Skin of body (tissue), 2 donors: ENCODE results near the gene BICRA. TPM values are rescaled to one million over a fixed set of nuclear protein-coding genes. Genes with fewer than 3 reads are reported as not detected.
"Not testable (repeated sequence)": the region's sequence is repeated elsewhere in the genome, so short reads cannot be mapped to it uniquely, and the experiment has no call there.

ENCODE experiments used
- DNase-seq: peaks from one replicate; lab custom pipeline; 2025; lab: John Stamatoyannopoulos, UW
- total RNA-seq: library from RNA; depleted of rRNA; stranded (reverse); fragments of >200 nt; gene quantifications from one replicate; pipeline ENCODE4 v1.2.3, GENCODE V29; 2014

The BICRA gene
- total RNA-seq, 1 donor from 2014 or later, result 3.9 TPM

DNA sequence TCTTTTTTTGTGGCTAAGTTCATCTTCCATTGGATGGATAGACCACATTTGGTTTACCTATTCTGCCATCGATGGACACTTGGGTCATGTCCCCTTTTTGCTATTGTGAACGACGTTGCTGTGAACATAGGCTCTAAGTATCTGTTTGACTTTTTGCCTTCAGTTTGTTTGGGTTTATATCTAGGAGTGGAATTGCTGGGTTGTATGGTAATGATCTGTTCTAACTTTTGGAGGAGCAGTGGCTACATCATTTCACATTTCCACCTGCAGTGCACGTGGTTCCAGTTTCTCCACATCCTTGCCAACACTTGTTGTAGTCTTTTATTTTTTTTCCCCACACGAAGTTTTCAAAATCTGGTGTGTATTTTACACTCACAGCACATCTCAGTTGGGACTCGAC, 21.7 kb downstream of the BICRA start:
- no peak for DNase-seq

DNA sequence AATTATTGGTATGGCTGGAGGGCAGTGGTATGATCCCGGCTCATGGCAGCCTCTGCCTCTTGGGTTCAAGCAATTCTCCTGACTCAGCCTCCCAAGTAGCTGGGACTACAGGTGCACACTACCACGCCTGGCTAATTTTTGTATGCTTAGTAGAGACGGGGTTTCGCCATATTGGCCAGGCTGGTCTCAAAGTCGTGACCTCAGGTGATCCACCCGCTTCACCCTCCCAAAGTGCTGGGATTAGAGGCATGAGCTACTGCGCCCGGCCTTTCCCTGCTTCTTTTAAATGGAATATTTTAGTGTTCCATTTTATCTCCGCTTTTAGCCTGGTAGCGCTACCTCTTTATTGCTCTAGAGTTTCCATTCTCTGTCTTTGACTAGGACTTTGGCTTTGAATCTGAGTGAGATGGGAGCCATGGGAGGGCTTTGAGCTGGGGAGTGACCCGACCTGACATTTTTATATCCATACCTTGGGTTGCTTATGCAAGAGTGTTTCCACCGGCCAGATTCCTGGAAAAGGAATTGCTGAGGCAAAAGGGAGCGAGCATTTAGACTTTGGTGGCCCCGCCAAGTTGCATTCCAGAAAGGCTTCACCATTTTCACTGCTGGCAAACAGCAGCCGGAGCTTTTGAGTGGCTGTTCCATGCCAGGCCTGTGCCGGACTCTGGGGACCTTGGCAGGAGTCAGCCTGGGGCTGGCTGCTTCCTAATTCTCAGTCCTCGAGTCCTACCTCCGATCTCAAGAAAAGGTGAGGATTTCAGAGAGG, 22.9 kb downstream of the BICRA start:
- no peak for DNase-seq

DNA sequence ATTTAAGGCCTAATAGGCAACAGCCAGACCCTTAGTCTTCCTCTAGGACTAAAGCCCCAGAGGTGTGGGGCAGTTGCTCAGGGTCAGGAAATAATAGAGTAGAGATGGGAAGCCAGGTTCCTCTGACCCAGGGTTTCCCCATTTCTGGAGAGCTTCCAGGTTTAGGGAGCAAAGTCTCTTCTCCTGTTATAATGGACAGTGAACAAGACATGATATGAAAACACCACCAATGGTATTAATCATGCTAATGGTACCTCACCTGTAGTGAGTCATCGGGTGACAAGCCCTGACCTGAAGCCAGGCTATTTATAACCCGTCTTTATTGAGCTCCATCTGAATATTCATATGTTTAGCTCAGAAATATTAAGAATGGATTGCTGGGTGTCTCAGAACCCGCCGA, 24.6 kb downstream of the BICRA start:
- DNase-seq, result no peak

DNA sequence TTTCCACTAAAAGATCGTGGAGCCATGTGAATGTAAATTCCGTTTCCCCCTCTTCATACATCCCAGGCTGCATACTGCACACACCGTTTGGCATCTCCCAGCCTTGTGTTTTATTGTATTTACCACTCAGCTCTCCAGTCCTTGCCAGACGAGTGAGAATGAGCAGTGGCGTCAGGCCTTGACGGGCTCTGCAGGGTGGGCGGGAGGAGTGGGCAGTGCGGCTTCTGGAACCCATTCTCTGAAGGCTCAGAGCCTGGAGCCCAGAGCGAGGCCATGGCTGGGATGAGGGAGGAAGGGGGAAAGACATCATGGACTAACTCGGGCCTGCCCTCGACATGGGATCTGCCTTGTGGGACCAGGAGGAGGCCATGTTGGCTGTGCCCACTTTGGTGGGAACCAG, 25.1 kb downstream of the BICRA start:
- DNase-seq, result no peak

DNA sequence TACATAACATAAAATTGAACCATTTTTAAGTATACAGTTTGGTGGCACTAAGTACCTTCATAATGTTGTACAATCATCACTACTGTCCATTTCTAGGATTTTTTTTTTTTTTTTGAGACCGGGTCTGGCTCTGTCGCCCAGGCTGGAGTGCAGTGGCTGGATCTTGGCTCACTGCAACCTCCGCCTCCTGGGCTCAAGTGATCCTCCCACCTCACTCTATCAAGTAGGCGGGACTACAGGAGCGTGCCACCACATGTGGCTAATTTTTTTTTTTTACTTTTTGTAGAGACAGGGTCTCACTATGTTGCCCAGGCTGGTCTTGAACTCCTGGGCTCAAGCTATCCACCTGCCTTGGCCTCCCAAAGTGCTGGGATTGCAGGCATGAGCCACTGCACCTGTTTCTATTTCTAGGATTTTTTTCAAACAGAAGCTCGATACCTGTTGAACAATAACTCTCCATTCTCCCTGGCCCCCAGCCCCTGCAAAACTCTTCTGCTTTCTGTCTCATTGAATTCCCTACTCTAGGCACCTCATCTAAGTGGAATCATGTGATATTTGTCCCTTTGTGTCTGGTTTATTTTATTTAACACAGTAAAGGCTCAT, 26.3 kb downstream of the BICRA start:
- DNase-seq, result not testable (repeated sequence)

DNA sequence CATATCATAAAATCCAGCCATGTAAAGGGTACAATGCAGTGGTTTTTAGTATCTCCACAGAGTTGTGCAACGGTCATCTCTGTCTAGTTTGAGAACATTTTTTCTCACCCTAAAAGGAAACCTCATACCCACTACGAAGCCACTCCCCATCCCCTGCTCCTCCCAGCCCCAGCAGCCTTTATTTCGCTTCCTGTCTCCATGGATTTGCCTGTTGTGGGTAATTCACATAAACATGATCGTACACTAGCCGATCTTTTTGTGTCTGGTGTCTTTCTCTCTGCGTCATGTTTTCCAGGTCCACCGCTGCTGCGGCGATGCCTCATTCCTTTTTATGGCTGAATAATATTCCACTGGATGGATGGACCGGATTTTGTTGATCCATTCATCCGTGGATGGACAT, 28.6 kb downstream of the BICRA start:
- no peak for DNase-seq

DNA sequence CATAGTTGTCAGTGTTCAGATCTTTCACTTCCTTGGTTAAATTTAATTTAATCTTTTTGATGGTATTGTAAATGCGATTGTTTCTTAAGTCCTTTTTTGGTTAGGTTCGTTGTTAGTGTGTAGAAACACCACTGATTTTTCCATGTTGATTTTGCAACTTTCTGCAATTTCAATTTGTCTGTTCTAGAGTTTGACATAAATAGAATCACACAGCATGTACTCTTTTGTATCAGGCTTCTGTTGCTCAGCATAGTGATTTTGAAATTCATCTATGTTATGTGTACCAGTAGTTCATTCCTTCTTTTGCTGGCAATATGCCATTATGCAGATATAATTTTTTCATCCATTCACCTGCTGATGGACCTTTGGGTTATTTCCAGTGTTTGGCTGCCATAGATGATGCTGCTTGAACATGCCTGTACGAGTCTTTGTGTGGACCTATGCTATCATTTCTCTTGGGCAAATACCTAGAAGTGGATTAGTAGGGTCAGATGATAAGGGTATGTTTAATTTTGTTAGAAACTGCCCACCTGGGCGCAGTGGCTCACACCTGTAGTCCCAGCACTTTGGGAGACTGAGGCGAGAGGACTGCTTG, 33.1 kb downstream of the BICRA start:
- no peak for DNase-seq

DNA sequence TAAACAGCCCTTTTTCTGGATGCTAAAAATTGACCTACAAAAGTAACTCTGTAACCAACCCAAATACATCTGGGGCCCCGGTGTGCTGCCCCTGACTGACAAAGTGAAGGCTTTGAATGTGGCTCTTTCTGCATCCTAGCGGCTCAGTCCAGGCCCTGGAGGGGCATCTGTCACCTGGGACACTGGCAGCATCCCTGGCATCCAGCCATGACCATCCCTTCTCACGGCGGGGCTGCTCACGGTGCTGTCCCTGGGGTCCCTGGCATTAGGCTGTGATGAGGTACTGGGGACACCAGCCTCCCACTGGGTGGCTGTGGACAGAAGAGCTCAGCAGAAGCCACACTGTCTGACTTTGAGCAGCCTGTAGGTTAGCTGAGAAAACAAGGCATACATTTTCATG, 34.3 kb downstream of the BICRA start:
- no peak for DNase-seq

DNA sequence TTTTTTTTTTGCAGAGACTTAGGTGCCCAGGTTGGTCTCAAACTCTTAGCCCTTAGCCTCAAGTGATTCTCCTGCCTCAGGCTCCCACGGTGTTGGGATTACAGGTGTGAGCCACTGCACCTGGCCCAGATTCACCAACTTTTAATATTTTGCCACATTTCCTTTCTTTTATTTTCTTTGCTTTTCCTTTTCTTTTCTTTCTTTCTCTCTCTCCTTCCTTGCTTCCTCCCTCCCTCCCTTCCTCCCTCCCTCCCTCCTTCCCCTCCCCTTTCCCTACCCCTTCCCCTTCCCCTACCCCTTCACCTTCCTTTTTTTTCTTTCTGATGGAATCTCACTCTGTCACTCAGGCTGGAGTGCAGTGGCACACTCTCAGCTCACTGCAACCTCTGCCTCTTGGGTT, 35.3 kb downstream of the BICRA start:
- no peak for DNase-seq

DNA sequence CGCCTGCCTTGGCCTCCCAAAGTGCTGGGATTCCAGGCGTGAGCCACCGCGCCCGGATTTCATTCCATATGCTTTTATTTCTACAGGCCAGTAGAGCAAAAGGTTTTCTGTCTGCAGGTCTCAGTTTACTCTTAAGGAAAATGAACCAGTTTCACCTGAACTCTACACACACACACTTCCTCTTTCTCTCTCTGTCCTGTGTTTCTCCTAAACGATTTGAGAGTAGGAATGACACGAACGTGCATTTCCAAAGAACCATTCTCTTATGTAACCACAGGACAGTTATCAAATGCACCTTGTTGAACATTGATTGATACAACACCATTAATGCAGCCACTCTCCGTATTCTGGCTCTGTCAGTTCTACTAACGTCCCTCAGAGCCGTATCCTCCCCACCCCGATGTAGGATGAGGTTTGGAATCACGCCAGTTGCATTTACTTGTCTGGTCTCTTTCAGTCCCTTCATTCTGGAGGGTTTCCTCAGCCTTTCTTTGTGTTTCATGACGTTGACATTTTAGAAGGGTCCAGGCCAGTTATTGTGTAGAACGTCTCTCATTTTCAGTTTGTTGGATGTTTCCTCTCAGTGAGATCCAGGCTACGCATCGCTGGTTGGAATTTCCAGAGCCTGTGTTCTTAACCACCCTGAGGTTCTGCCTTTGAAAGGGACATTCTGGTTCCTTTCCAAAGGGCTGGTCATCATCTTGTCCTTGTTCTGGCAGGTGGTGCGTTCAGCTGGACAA, 36.0 kb downstream of the BICRA start:
- no peak for DNase-seq

DNA sequence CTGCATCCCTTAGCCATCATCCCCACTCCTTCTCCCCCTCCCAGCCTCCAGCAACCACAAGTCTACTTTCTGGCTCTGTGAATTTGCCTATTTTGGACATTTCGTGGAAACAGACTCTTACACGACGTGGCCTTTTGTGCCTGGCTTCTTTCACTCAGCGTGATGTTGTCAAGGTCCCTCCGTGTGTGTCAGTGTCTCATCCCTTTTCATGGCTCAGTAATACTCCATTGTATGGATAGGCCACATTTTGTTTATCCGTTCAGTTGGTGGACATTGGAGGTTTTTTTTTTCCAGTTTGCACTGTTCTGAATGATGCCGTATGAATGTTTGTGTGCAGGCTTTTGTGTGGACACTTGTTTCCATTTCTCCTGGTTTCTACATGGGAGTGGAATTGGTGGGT, 38.0 kb downstream of the BICRA start:
- no peak for DNase-seq

DNA sequence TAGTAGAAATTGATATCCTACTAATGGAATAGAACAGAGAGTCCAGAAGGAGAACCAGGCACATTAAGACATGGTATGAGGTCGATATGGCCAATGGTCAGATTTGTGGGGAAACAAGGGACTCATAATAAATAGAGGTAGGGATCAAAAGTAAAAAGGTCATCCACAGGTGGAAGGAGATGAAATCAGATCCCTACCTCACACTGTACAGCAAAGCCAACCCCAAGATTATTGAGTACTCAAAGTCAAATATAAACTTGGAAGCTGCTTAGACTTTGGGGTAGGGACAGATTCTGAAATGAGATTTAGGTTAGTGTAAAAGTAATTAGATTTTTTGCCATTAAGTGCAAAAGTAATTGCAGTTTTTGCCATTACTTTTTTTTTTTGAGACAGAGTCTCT, 40.7 kb downstream of the BICRA start:
- DNase-seq, result no peak

DNA sequence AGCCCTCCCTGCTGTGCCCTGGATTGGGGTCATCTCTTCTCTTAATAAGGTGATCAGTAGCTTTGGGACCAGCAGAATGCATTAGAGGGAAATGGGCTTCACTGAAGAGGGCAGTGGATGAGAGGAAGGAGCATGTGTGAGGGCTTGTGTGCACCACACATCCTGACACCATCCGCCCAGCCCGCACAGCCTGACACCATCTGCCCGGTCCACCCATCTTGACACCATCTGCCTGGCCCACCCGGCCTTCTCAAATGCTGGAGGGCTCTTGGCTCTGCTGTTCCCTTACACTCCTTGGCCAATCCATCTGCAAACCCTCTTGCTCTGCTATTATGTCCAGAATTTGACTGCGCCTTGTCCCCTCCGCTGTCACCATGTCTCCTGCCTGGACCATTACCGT, 41.8 kb downstream of the BICRA start:
- peak; percentile 16 for DNase-seq

DNA sequence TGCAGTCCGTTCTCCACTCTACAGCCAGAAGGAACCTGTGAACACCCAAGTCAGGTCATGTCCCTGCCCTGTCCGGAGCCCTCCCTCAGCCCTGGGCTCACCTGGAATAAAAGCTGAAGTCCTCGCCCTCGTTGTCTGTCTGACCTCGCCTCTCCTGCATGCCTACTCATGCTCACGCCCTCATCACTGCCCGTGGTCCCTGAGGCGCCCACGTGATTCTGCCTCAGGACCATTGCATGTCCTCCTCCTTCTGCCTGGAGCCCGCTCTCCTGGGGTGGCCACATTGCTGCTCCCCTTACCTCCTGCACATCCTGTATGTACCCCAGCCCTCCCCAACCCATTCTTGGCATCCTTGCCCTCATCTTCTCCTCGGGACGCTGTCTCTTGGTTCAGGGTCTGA, 42.2 kb downstream of the BICRA start:
- no peak for DNase-seq

DNA sequence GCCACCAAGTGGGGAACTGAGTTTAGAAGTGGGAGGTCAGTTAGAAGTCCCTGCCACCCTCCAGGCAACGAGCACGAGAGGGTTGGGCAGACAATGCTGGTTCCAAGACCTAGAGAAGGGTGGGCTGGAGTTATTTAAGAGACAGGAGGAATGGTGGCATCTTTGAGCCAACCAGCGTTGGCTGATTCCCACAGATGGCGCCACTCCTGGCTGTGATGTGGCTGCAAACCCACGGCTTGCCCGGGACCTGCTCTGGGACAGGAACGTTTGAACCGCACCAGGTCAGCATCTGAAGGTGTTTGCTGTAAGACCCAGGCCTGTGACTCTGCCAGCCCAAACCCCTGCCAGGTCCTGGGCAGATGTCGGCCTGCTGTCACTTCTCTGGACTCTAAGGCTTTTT, 42.8 kb downstream of the BICRA start:
- no peak for DNase-seq

DNA sequence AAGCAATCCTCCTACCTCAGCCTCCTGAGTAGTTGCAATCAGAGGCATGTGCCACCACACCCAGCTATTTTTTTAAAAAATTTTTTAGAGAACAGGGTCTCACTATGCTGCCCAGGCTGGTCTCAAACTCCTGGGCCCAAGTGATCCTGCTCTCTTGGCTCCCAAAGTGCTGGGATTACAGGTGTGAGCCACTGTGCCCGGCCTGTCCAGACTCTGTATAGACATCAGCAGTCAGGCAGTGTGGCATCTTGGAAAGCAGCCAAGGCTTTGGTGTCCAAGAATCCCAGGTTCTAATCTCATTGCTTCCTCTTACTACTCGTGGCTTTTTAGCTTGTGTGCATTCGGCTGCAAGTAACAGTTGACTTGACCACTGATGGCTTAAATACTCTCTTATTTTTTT, 43.4 kb downstream of the BICRA start:
- DNase-seq, result no peak

DNA sequence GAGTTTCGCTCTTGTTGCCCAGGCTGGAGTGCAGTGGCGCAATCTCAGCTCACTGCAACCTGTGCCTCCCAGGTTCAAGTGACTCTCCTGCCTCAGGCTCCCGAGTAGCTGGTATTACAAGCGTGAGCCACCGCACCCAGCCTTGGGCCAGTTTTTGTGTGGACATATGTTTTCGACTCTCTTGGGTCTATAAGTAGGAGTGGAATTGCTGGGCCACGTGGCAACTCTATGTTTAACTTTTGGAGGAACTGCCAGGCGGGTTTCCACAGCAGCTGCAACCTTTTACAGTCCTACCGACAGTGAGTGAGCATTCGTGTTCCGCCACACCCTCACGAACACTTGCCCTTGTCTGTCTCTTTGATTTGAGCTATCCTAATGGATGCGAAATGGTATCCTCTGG, 44.9 kb downstream of the BICRA start:
- DNase-seq, result no peak

DNA sequence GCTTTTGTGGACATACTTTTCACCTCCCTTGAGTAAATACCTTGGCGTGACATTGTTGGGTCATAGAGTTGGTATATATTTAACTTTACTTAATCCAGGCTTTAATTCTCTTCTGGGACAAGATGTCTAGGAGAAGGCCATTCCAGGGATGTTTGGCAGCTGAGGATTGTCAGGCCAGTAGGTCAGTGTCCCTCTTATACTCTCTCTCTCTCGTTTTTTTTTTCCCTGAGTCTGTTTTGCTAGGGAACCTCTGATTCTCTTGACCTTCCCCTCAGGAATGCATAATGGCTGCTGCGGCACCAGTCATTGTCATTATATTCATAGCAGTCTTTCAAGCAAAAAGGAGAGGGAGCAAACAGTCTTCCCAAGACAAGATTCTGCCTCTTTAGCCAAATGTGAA, 48.8 kb downstream of the BICRA start:
- no peak for DNase-seq

DNA sequence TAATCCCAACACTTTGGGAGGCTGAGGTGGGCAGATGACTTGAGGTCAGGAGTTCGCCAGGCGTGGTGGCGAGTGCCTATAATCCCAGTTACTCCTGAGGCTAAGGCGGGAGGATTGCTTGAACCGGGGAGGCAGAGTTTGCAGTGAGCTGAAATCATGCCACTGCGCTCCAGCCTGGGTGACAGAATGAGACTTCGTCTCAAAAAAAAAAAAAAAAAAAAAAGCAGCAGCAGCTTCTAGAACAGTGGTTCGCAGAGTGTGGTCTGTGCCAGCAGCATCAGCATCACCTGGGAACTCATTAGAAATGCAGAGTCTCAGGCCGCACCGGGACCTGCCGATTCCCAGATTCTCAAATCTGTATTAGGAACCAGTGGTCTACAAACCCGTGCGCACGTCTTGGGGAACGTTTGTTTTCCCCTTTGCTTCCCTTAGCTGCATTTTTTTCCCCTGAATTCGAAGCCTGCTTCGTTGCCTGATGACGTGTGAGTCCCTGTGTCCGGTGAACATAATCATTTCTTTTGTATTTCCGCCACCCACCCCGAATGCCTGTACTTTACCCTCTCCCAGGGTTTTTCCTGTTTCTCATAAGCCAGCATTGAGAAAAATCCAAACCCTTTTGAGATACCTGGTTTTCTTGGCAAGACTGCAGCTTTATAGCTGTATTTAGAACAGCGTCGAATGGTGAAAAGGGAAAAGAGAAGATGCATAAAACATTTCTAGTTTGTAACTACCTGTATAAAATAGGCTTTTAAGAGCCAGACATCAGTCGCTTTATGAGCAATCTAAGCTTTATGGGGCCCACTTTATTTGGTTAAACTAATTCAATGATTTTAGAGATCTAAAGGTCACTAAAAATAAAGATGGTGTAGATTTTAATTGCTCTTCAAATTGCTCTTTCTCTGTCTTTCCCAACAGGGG, 49.8 kb downstream of the BICRA start:
- no peak for DNase-seq

DNA sequence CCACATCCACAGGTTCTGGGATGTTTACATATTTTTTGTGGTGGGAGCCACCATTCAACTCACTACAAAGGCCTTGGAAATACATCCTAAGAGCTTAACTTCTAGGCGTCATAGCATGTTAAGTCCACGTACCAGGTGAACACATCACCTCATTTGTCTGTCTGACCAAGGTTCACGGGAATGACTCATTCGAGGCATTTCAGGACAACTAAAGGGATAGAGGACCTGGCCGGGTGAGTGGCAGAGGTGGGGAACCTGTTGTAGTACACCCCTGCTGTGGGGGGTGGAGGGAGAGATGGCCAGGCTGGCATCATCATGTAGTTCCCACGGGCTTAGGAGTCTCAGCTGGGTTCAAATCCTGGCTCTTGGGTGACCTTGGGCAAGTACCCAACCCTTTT, 51.5 kb downstream of the BICRA start:
- no peak for DNase-seq

DNA sequence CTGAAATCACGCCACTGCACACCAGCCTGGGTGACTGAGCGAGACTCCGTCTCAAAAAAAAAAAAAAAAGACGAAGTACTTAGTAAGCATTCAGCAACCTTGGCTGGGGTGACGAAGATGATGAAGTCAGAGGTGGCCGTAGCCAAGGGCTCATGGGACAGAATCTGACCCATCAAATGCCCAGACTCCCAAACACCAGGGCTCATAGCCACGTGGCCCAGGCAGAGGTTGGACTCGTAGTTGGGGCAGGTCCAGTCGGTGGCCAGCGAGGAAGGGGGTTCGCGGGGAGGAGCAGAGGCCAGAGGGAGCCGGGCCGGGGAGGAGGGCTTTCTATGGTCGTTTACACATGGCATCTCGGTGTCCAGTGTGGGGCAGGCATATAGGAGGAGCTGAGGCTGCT, 52.2 kb downstream of the BICRA start:
- no peak for DNase-seq
